Measurements from ENCODE around the gene RAD51B.

DNA sequence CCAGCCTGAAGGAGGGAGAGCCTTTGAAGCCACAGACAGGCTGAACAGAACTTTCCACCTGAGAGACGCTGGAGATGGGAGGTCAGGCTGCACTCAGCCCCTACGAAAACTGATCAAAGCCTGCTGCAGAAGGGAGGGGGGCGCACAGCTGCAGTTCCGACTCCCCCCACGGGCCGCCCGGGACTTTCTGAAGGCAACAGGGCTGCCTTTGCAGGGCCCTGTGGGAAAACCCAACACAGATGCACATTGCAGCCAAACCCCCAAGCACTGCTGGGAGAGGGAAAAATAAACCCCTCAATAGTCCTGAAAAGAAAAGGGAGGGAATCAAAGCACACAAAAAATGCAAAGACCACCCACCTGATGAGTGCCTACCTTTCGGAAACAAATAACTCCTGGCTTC is 682.7 kb downstream of the RAD51B start:
- TF ChIP-seq CTCF (IDR thresholded peaks at IDR 0.05) (no peak), POLR2A (IDR thresholded peaks at IDR 0.05) (no peak), EP300 (IDR thresholded peaks at IDR 0.05) (no peak), POLR2AphosphoS5 (IDR thresholded peaks at IDR 0.05) (no peak)
